HCT116 (cell line): Measurements from ENCODE around the gene EEA1. TPM values are rescaled to one million over a fixed set of nuclear protein-coding genes. Genes with fewer than 3 reads are reported as not detected.

ENCODE experiments used
- ATAC-seq: fragments of 200-7000 bp; cut with Tn5 transposase; 2 replicates; pipeline ENCODE4 v1.9.1; 2020; ENCODE audit warnings: mild to moderate bottlenecking, moderate library complexity
- BruUV-seq: library from RNA; stranded (reverse); fragments of 400-500 nt; replicated peaks from 2 replicates; lab custom pipeline; 2021; lab: Mats Ljungman, UMichigan
- CTCF ChIA-PET: fragments of 300-600 bp; sonication (Branson Sonifier 250); formaldehyde crosslinking; loops from one replicate; lab custom pipeline; 2021; ENCODE audit warnings: antibody characterized with exemption; lab: Charles Lee
- POLR2A ChIA-PET: fragments of 300-600, 350-600 bp; sonication (Branson Sonifier 250); formaldehyde crosslinking; loops from one replicate; lab custom pipeline; 2021; ENCODE audit warnings: antibody characterized with exemption; lab: Charles Lee
- RAD21 ChIA-PET, 2 experiments: fragments of 300-600 bp; sonication (Branson Sonifier 250); formaldehyde crosslinking; loops; one replicate each; lab custom pipeline; 2023; ENCODE audit warnings: low total read pairs in 2 of 2; ENCODE audit not compliant: uncharacterized antibody in 2 of 2, unreplicated experiment in 2 of 2, low non-redundant PET in 1 of 2; lab: Charles Lee
- DNase-seq: peaks from one replicate; pipeline ENCODE4 v3.0.0-alpha.2; 2010; ENCODE audit warnings: low read depth, low spot score
- H2AFZ ChIP-seq: fragments of 200-600 bp; shearing (Covaris generic), sonication (generic); 2 replicates; pipeline ENCODE4 v1.6.1; 2017; ENCODE audit warnings: low read depth, mixed run types, mixed read lengths, antibody characterized with exemption, low read length; ENCODE audit not compliant: poor library complexity, severe bottlenecking
- H3K27ac ChIP-seq: 2 replicates; pipeline ENCODE4 v1.5.1; 2012; ENCODE audit warnings: low read depth, low read length
- H3K27me3 ChIP-seq: fragments of 200-600 bp; sonication (generic); 2 replicates; pipeline ENCODE4 v1.6.1; 2016; ENCODE audit warnings: mixed run types, low read length, mixed read lengths; ENCODE audit not compliant: insufficient read depth
- H3K36me3 ChIP-seq, 2 experiments: fragments of 200-500 bp in 1 of 2; fragments of 200-600 bp in 1 of 2; sonication (Bioruptor generic) in 1 of 2; sonication (generic) in 1 of 2; 2 replicates each; pipeline versions ENCODE4 v1.5.1 to v1.6.1; 2014 to 2016; ENCODE audit warnings: low read length in 2 of 2, inconsistent platforms in 1 of 2, mixed read lengths in 1 of 2, mixed run types in 1 of 2; ENCODE audit not compliant: insufficient read depth in 2 of 2, control insufficient read depth in 1 of 2
- H3K4me1 ChIP-seq, 2 experiments: fragments of 200-600 bp in 1 of 2; sonication (generic) in 1 of 2; 2 replicates each; pipeline versions ENCODE4 v1.5.1 to v1.6.1; 2012 to 2017; ENCODE audit warnings: low read length in 2 of 2, inconsistent platforms in 1 of 2, mild to moderate bottlenecking in 1 of 2, mixed read lengths in 1 of 2, mixed run types in 1 of 2, moderate library complexity in 1 of 2; ENCODE audit not compliant: insufficient read depth in 2 of 2, control insufficient read depth in 1 of 2
- H3K4me2 ChIP-seq: fragments of 200-600 bp; sonication (generic); 2 replicates; pipeline ENCODE4 v1.6.1; 2017; ENCODE audit warnings: mixed run types, low read length, mixed read lengths
- H3K4me3 ChIP-seq, 2 experiments: fragments of 200-600 bp in 1 of 2; sonication (generic) in 1 of 2; replicated peaks in 1 of 2; 2 replicates each; pipeline ENCODE4 v1.5.1; 2011 to 2016; ENCODE audit warnings: low read length in 2 of 2, control low read depth in 1 of 2, low read depth in 1 of 2, mild to moderate bottlenecking in 1 of 2, mixed read lengths in 1 of 2, mixed run types in 1 of 2
- H3K79me2 ChIP-seq: fragments of 200-600 bp; sonication (generic); 2 replicates; pipeline ENCODE4 v1.6.1; 2017; ENCODE audit warnings: mild to moderate bottlenecking, mixed run types, low read length, moderate library complexity, mixed read lengths; ENCODE audit not compliant: insufficient read depth
- H3K9ac ChIP-seq: fragments of 200-600 bp; sonication (generic); 2 replicates; pipeline ENCODE4 v1.6.1; 2016; ENCODE audit warnings: low read length, mixed read lengths
- H3K9me2 ChIP-seq: fragments of 200-600 bp; sonication (generic), shearing (Covaris generic); 2 replicates; pipeline ENCODE4 v1.6.1; 2017; ENCODE audit warnings: mixed run types, mild to moderate bottlenecking, moderate library complexity; ENCODE audit not compliant: insufficient read depth
- H3K9me3 ChIP-seq, 2 experiments: fragments of 200-500 bp in 1 of 2; fragments of 200-600 bp in 1 of 2; sonication (Bioruptor generic) in 1 of 2; sonication (generic) in 1 of 2; 2 replicates each; pipeline ENCODE4 v1.6.1; 2014 to 2017; ENCODE audit warnings: low read length in 2 of 2, mixed read lengths in 2 of 2, inconsistent platforms in 1 of 2, low read depth in 1 of 2, mild to moderate bottlenecking in 1 of 2, mixed run types in 1 of 2, moderate library complexity in 1 of 2; ENCODE audit not compliant: control insufficient read depth in 1 of 2, insufficient read depth in 1 of 2
- H4K20me1 ChIP-seq: fragments of 200-600 bp; sonication (generic), shearing (Covaris generic); 2 replicates; pipeline ENCODE4 v1.6.1; 2017; ENCODE audit warnings: mixed run types, mild to moderate bottlenecking, moderate library complexity; ENCODE audit not compliant: insufficient read depth
- CBX3 ChIP-seq: IDR thresholded peaks from 2 replicates; pipeline ENCODE4 v1.6.1; 2012; ENCODE audit warnings: low read depth
- ELF1 ChIP-seq: IDR thresholded peaks from 2 replicates; pipeline ENCODE4 v1.6.1; 2012; ENCODE audit warnings: low read depth, borderline replicate concordance
- EZH2phosphoT487 ChIP-seq: fragments of 200-600 bp; IDR thresholded peaks from 2 replicates; pipeline ENCODE4 v1.6.1; 2018; ENCODE audit warnings: antibody characterized with exemption, borderline replicate concordance
- YY1 ChIP-seq: IDR thresholded peaks from 2 replicates; pipeline ENCODE4 v1.6.1; 2011; ENCODE audit warnings: low read length, low read depth, moderate library complexity, mild to moderate bottlenecking; ENCODE audit not compliant: insufficient replicate concordance; ENCODE audit errors: extremely low read depth
- ZFX ChIP-seq: fragments of 450-650 bp; IDR thresholded peaks from 2 replicates; pipeline ENCODE4 v1.6.1; 2017
- ZNF274 ChIP-seq: fragments of 200-500 bp; sonication (Bioruptor generic); IDR thresholded peaks from 2 replicates; pipeline ENCODE4 v1.6.1; 2014; ENCODE audit warnings: mild to moderate bottlenecking, low read depth, low read length, inconsistent platforms
- intact Hi-C: fragments of 100-400 bp; cut with micrococcal nuclease; formaldehyde crosslinking; loops from 2 replicates; pipeline ENCODE4 v1.10.0; 2022
- total RNA-seq: library from RNA; stranded (reverse); gene quantifications from one replicate; pipeline ENCODE4 v1.2.1, GENCODE V29; 2021; ENCODE audit not compliant: unreplicated experiment
- TF ChIP-seq, protein P1 (sequence below): IDR thresholded peaks from 2 replicates; pipeline ENCODE4 v1.6.1; 2011; ENCODE audit warnings: mild to moderate bottlenecking, low read length, moderate library complexity; ENCODE audit not compliant: insufficient replicate concordance; ENCODE audit errors: extremely low read depth

The EEA1 gene
- total RNA-seq, 1 experiment from 2014 or later = 13.8 TPM

DNA sequence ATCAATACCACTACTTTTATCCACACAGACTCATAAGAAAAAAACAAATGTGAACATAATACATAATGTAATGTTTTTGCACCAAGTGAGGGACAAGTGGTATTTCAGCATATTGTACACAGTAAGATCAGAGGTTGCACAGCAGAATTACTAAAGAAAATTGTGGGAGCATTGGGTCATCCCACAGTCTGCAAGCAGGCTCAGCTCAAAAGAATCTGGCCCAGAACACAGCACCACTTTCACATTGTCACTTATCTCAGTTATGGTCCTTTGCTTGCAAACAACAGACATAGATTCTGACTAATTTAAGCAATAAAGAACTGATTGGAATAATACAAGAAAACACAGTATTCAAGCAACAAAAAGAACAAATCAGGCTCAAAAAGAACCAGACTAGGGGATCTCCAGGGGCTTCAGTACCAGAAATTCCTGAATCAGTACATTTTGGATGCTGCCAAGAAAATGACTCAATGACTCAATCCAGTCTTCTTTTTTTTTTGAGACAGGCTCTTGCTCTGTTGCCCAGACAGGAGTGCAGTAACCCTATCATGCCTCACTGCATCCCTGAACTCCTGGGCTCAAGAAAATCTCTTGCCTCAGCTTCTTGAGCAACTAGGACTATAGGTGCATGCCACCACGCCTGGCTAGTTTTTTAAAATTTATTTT lies 42.9 kb upstream of the EEA1 start:
- Histone ChIP-seq H2AFZ (no peak overlapping the region), H3K9ac (no peak overlapping the region), H3K9me2 (no peaks in the 10 kb centered on the region), H3K79me2 (no peaks in the 10 kb centered on the region), H3K27me3 (no peaks in the 10 kb centered on the region), H4K20me1 (no peaks in the 10 kb centered on the region), H3K4me3 (no peak overlapping the region), H3K9me3 (no peaks in the 10 kb centered on the region), H3K4me2 (no peak overlapping the region), H3K36me3 (no peaks in the 10 kb centered on the region), H3K4me1 (peaks cover 11 to 42% of the 10 kb centered on the region in 2 experiments; a peak in 3 of 4 replicates), H3K27ac (no peak overlapping the region)
- intact Hi-C loops = no loop called here
- ATAC-seq (no peak), DNase-seq (no peak)
- ChIA-PET CTCF (no interaction called here), RAD21 (no interaction called here), POLR2A (no interaction called here)
- no peak for TF ChIP-seq ELF1
- no peak for TF ChIP-seq CBX3
- no peak for TF ChIP-seq EZH2phosphoT487
- no peak for TF ChIP-seq YY1
- TF ChIP-seq ZNF274 = no peak
- TF ChIP-seq, protein P1, sequence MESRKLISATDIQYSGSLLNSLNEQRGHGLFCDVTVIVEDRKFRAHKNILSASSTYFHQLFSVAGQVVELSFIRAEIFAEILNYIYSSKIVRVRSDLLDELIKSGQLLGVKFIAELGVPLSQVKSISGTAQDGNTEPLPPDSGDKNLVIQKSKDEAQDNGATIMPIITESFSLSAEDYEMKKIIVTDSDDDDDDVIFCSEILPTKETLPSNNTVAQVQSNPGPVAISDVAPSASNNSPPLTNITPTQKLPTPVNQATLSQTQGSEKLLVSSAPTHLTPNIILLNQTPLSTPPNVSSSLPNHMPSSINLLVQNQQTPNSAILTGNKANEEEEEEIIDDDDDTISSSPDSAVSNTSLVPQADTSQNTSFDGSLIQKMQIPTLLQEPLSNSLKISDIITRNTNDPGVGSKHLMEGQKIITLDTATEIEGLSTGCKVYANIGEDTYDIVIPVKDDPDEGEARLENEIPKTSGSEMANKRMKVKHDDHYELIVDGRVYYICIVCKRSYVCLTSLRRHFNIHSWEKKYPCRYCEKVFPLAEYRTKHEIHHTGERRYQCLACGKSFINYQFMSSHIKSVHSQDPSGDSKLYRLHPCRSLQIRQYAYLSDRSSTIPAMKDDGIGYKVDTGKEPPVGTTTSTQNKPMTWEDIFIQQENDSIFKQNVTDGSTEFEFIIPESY = no peak
- TF ChIP-seq ZFX = no peak
- BruUV-seq = no TSS peak
